ENCODE results near the gene VRK3.

DNA sequence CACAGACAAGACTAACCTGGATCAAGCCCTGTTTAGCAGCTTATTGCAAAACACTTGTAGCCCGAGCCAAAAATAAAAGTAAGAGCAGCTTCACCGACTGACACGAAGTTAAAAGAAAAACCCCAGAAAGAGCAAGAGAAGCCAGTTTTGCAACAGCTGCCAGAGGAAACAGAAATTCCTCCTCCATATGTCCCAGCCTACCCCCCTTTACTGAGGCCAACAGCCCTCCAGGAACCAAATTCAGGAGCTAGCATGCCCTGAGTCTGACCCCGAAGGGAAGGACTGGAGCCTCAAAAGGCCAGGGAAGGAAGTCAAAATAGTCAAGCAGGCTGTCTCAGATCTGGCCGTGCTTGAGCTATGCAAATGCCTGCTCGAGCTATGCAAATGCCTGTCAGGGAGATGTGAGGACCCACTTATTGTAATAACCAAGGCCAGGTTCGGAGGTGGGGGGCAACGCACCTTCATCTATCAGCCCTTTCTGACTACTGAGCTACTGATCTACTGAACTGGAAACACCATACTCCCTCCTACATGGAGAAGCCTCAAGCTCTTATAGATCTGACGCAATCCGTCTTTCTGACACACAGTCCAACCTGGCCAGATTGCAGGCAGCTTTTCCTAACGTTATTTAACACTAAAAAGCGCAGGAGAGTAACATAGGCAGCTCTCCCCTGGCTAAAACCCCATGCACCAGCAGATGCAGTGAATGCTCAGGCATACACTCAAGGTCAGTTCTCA, 70.9 kb downstream of the VRK3 start:
- no peak for TF ChIP-seq CTCF (IDR thresholded peaks at IDR 0.05)
- TF ChIP-seq EZH2 (IDR thresholded peaks at IDR 0.05; ENCODE audit: borderline replicate concordance, insufficient read depth, low read depth, low read length, poor library complexity, severe bottlenecking): no peak
